Spleen (tissue), 7 donors: ENCODE measurements around the gene ZNF837.
"Not testable (repeated sequence)": the region's sequence is repeated elsewhere in the genome, so short reads cannot be mapped to it uniquely, and the experiment has no call there.

Experiments used
- CTCF ChIP-seq, 11 experiments: fragments of 200-600 bp in 7 of 11; fragments of 450-650 bp in 4 of 11; sonication (generic) in 4 of 11; IDR thresholded peaks in 8 of 11; conservative IDR thresholded peaks in 3 of 11; 1 replicate in 7 of 11; 2 replicates in 4 of 11; pipeline versions ENCODE4 v1.4.0 to v1.8.0; 2016 to 2021; ENCODE audit warnings: antibody characterized with exemption in 11 of 11, inconsistent platforms in 4 of 11, mild to moderate bottlenecking in 1 of 11
- POLR2A ChIP-seq, 3 donors: fragments of 450-650 bp; IDR thresholded peaks; one replicate each; pipeline ENCODE4 v1.5.1; 2017; ENCODE audit warnings: antibody characterized with exemption in 3 of 3, mild to moderate bottlenecking in 1 of 3
- POLR2AphosphoS5 ChIP-seq, 3 donors: sonication (generic); formaldehyde crosslinking; IDR thresholded peaks; one replicate each; pipeline ENCODE4 v1.5.1; 2017; ENCODE audit warnings: antibody characterized with exemption in 3 of 3
- donor health status: DM: no; HTN: no; CAD: no; lungs with moderate emphysema.
- donor health status: DM: no; HTN: no; CAD: no.
- donor health status: DM: no; HTN: no; CAD: no.

GRCh38 chr19:58403920-58404478 is 23.2 kb upstream of the ZNF837 start:
- not testable (repeated sequence) for TF ChIP-seq POLR2AphosphoS5 (IDR thresholded peaks at IDR 0.05); CTCF (IDR thresholded peaks at IDR 0.05 in 8 of 11, conservative IDR thresholded peaks at IDR 0.05 in 3 of 11); POLR2A (IDR thresholded peaks at IDR 0.05)
